Measurements from ENCODE around the gene GABBR2.

- TF ChIP-seq CTCF (conservative IDR thresholded peaks at IDR 0.05), result no peak
- no peak for TF ChIP-seq EZH2 (IDR thresholded peaks at IDR 0.05; ENCODE audit: low read depth)
These were observed 316.9 kb downstream of the GABBR2 start for GRCh38 chr9:98391867-98392266.
